GM18502 (cell line): Measurements from ENCODE around the gene ANKRD26.
A peak's percentile ranks its signal among the peaks of the same experiment; 100 is the strongest.

Experiments
- ATAC-seq: cut with Tn5 transposase; IDR thresholded peaks from one replicate; pipeline ENCODE4 v1.9.1; 2021; ENCODE audit warnings: mild to moderate bottlenecking; ENCODE audit not compliant: unreplicated experiment, poor library complexity

ANKRD26 gene

DNA sequence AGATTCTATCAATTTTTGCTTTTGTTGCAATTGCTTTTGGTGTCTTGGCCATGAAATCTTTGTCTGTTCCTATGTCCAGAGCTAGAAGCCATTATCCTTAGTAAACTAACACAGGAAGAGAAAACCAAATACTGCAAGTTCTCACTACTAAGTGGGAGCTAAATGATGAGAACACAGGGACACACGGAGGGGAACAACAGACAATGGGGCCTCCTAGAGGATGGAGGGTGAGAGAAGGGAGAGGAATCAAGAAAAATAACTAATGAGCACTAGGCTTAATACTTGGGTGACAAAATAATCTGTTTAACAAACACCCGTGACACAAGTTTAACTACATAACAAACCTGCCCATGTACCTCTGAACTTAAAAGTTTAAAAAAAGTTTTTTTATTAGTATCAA is 78.2 kb downstream of the ANKRD26 start:
- no peak for ATAC-seq

DNA sequence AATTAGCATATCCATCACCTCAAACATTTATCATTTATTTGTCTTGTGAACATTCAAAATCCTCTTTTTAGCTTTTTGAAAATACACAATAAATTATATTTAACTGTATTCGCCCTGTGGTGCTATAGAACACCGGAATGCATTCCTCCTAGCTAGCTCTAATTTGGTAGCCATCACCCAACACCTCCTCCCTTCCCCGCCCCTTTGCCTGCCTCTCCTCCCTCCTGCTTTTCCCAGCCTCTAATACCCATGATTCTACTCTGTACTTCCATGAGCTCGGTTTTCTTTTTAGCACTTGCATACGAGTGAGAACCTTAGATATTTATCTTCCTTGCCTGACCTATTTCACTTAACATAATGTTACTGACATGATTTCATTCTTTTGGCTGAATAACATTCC is 80.1 kb downstream of the ANKRD26 start:
- no peak for ATAC-seq

DNA sequence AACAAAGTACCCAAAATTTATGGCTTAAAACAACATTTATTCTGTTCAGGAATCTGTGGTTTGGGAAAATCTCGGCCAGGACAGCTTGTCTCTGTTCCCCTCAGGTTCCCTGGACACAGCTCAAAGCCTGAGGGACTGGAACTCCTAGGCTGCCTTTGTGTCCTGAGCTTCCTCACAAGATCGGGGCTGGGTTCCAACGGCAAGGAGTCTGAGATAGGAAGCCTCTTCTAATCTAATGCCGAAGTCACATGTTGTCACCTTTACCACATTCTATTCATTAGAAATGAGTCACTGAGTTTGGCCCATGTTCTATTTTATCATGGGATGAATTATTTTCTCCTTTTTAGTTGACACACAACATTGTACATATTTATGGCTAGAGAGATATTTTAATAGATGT is 80.5 kb downstream of the ANKRD26 start:
- ATAC-seq: no peak

DNA sequence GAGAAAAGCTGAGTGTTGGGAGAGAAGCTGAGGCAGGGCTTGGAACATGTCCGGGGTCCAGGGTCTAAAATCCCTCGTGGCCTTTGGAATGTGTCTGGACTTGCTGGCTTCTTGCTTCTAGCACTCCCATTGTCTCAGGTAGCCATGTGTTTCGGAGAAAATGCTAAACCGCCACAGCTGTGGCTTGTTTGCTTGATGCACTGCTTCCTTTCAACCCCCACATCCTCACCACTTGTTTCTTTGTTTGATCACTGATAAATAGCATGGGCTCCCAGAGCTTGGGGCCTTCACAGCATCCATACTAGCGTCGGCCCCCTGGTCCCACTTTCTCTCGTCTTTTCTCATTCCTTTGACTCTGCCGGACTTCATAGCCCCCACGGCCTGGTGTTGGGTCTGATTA is 102.7 kb downstream of the ANKRD26 start:
- no peak for ATAC-seq

DNA sequence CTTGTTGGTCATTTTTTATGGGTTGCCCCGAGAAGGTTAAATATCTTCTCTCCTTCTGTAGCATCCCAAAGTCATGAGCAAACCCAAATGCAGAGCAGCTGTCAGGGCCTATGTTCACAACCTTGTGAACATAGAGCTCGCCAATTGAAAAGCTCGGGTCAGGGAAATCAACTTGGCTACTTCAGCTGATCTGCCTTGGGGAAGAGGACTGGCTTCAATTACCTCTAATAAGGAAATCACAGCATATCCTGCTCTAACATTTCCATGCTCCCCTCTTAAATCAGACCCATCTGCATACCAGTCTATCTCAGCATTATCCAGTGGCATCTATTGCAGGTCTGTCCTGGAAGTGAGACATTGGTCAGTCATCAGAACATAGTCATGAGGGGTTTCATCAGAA is 105.6 kb downstream of the ANKRD26 start:
- no peak for ATAC-seq

DNA sequence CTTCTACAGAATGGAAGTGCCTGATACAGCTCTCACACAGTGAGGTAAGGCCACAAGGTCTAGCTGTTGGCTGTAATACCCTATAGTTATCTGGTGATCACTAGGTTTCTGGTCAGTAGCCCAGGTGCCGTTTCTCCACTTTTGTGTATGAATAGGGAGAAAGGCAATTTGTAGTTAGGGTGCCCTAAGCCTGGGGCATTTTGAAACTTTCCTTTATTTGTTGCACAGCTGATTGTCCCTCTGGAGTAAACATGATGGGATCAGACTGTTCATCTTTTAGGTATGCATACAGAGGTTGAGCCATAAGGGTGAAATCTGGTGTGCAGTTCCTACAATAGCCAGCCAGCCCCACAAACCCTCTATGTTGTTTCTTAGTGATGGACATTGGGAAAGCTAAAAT is 112.4 kb downstream of the ANKRD26 start:
- no peak for ATAC-seq

DNA sequence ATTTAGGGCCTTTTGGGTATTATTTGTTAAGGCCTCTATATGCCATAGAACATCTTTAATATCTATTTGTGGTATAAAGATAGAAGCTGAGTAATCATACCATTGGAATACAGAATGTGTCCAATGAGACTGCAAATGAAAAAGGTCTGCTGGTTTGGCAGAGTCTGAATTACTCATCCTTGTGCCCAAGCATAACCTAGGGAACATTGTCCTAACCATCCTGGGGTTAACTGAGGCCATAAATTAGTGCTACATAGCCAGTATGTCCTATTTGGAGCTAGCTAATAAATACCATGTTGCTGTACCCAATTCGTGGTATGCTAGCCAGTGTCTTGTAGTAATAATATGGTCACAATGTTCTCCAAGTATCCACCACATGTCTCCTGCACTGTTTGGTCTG is 117.1 kb downstream of the ANKRD26 start:
- no peak for ATAC-seq

DNA sequence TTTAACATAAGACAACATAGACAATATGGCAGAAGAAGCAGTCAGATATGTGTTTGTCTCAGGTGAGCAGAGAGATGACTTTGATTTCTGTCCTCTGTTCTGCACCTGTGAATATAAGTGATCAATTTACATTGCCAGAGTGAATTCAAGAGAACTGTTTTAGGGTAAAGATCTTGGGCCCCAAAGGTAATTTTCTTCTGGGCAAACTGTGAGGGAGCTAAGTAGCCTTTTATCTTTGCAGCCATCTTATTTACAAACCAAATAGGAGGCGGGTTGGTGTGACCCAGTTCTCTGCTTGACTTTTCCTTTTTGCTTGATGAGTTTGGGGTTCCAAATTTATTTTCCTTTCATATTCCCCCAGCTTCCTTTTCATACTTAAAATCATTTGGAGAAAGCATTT is 118.2 kb downstream of the ANKRD26 start:
- ATAC-seq: no peak

DNA sequence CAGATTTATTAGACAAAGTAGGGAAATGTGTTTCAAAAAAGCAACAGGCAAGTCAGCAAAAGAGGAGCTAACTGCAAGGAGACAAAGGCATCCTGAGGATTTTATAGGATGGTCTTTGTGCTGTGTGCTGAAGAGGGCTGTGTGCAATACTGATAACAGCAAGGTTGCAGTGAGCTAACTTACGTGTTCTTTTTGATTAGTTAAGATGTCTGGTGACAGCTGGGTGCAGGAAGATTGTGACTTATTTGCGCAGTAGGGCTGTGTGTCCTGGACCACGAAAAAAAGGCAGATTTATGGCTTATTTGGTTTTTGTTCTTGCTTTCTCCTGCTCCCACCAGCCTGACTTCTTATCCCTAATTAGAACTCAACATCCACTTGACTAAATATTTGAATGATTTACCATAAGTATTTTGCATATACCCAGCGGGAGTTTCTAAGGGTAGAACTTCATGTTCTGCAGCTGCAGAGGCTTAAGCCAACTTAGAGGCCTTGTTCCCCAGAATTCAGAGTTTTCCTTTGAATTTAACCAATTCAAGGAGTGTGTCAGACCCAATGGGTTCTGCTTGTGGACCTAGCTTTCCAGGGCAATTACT is 119.0 kb downstream of the ANKRD26 start:
- no peak for ATAC-seq

DNA sequence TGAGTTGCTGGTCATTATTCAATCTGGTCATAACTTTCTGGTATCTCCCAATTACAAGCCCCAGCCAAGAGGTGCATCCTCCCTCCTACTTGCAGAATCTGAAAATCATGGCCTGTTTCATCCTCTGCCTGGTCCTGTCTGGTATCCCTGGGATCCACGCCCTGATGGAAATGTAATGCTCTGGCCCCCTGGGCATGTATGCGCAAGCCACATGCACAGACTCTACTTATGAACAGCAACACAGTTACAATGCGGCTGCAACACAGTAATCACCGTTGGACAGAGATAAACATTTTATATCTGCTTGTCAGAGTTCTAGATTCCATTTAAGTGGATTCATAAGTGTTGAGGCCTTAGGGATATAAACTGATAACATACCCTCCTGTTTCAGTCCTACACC is 121.8 kb downstream of the ANKRD26 start:
- ATAC-seq: no peak

DNA sequence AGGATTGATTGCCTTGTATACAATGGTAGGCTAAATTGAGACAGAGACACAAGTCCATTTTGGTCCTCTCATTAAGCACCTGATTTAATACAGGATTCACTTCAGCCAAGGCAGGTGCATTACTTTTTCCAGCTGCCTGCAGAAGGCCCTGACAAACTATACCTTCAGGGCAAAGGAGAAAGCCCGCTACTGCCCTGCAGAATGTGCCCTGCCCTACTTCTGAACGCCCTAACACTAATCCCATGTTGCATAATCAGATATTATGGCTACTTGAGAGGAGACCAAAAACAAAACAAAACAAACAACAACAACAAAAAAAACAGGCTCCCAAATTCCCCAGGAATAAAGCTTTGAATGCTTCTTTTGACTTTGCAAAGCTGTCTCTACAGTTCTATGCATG is 122.7 kb downstream of the ANKRD26 start:
- no peak for ATAC-seq

DNA sequence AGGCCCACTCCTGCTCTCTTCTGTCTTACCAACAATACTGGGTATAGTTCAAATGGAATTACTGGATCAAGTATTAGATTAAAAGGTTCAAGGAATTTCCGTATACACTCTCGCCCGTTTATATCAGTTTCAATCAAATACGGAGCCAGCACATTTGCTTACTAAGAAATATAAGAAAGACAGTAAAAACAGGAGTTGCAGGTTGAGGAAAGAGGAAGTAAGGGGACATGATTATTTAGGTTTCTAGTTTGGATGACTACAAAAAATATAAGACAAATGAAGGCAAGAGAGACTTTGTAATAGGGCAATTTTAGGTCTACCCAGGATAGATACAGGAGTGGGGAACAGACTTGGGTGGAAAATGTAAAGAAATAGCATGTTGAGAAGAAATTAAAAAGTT is 129.6 kb downstream of the ANKRD26 start:
- ATAC-seq: peak; percentile 46

DNA sequence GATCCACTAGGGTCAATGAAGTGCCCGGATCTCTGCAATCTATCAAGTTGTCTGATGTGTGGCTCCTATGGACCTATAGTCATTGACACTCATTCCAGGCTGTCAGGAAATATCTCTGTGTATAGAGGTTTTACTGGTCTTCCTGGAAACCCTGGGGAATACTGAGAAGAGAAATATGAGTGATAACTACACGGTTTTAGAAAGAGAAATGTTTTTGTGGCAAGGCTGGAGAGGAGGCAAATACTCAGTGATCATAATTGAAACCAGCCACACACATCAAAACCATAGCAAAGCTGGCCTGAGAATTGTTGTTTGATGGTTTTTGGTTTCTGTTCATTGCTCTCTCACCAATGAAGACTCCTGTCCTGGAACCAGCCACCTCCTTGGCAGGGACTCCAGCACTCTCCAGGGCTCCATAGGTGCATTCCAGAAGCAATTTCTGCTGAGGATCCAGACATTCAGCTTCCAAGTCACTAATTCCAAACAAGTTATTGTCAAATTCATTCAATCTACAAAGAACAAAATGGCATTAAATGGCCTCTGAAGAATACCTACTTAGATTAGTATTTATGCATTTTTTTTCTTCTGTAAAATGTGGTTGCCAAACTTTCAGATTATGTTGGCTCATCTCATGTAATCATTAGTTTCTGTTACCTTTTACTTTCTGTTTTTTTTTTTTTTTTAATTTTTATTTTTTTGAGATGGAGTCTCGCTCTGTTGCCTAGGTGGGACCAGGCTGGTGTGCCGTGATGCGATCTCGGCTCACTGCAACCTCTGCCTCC is 131.0 kb downstream of the ANKRD26 start:
- peak; percentile 93 for ATAC-seq

DNA sequence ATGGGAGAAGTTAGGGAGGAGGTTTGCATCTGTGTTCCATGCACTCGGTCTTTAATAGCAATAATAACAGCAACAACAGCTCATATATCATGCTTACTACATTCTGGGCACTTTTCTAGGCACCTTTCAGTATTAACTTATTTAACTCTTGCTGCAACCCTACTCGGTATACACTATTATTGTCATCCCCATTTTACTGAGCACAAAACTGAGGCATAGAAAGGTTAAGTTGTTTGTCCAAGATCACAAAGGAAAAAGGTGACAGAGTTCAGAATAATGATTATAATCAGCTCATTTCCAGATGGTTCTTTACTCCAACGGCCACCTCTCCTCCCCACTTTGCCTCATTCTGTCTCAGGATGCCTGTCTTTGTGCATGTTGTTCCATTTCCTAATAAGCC is 137.5 kb downstream of the ANKRD26 start:
- no peak for ATAC-seq

DNA sequence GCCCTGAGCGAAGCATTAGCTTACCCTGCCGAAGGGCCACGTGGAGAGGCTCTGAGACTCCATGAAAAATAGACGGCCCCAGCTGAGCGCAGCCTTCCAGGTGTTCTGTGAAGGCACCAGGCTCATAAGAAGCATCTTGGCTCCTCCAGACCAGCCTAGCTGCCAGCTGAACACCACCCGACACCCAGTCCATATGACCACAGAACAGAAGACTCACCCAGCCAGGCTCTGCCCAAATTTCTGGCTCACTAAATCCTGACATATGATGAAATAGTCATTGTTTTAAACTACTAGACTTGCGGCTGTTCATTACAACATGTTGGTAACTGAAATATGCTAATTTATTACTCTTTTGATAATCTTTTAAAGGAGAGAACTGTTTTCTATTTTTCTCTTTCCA is 140.0 kb downstream of the ANKRD26 start:
- ATAC-seq: no peak

DNA sequence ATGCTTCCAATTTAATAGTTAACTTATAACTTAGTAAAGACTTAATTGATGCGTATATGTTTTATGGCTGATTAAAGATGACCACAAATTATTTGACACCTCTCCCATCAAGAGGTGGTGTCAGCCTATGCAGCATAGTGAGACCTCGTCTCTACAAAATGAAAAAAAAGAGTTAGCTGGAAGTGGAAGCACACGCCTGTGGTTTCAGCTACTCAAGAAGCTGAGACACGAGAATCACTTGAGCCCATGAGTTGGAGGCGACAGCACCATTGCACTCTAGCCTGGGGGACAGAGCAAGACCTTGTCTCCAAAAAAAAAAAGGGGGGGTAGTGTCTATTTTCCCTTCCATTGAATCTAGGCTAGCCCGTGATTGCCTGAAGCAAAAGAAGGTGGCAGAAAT is 140.5 kb downstream of the ANKRD26 start:
- ATAC-seq: no peak
